SKM-1 treated with dmso at 0.1 percent for 144 hours (cell line): ENCODE measurements around the gene HPCAL1.
A peak's percentile ranks its signal among the peaks of the same experiment; 100 is the strongest.
"Not testable (repeated sequence)": the region's sequence is repeated elsewhere in the genome, so short reads cannot be mapped to it uniquely, and the experiment has no call there.

Experiments
- DNase-seq: peaks from one replicate; lab custom pipeline; 2025; ENCODE audit not compliant: unreplicated experiment; lab: John Stamatoyannopoulos, UW

HPCAL1 gene

GRCh38 chr2:10433947-10434885, 131.5 kb downstream of the HPCAL1 start:
- no peak for DNase-seq

DNA sequence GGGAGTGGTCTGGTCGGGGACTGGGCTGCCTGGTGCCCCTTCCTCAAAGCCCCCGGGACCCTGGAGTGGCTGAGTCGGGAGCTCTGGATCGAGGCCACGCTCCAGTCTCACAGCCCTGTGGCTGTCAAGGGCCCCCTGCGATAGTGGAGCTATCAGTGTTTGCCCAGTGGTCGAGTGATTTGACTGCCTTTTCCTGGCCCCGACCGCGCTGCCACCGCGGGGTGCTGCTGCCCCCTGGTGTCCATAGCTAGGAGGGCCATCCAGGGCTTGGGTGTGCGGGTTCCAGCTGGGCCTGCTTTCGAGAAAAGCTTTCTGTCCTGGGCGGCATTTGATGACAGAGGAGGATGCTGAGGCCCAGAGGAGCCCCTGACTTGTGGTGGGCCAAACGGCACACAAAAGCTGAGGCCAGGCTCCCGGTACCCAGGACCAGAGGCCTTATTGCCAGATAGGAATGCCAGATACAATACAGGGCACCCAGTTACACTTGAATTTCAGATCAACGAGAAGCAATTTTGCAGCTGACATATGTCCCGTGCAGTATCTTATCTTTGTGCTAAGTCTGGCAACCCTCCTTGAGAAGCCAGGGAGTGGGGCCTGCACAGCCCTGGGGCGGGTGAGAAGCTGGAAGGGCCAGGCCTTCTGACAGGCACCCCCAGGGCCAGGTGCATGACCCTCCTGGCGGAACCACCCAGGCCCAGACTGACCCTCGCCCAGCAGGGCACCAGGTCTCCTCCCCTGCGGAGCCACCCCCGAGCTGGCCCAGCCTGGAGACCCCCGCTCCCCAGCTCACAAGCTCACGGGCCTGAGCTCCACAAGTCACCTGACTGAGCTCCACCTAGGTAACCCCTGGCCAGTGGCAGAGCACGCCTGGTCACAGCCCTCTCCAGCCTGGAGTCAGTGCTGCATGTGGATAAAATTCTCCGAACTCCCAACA, 132.4 kb downstream of the HPCAL1 start:
- peak; percentile 80 for DNase-seq

GRCh38 chr2:10435820-10436204, 133.1 kb downstream of the HPCAL1 start:
- DNase-seq = no peak

- DNase-seq = no peak
Observed at GRCh38 chr2:10436583-10437110, 133.9 kb downstream of the HPCAL1 start.

- DNase-seq = no peak
Observed at GRCh38 chr2:10437806-10438205, 135.1 kb downstream of the HPCAL1 start.

GRCh38 chr2:10438688-10439087, 136.0 kb downstream of the HPCAL1 start:
- no peak for DNase-seq

GRCh38 chr2:10439185-10439879, 136.6 kb downstream of the HPCAL1 start:
- no peak for DNase-seq

- no peak for DNase-seq
Observed at GRCh38 chr2:10439971-10440370, 137.3 kb downstream of the HPCAL1 start.

- DNase-seq = no peak
Observed at GRCh38 chr2:10440736-10441135, 138.0 kb downstream of the HPCAL1 start.

GRCh38 chr2:10441948-10442347, 139.2 kb downstream of the HPCAL1 start:
- DNase-seq = no peak

- not testable (repeated sequence) for DNase-seq
Observed at GRCh38 chr2:10442469-10443126, 139.9 kb downstream of the HPCAL1 start.

DNA sequence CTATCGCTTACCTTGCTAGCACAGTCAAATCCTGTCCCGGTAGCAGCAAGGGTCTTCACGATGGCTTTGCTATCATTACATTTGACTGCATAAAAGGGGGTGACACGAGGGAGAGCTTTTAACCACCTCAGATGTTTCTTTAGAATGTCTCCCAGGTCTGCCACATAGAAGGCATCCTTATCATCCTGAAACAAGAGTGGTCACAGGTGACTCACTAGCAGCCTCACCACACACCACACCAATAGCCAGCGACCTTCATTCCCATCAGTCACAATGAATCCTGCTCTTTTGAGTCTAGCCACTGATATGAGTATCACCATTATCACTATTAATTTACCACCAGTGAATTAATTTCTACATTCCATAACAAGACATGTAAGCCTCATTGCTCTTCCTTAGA, 141.8 kb downstream of the HPCAL1 start:
- DNase-seq = no peak

GRCh38 chr2:10446631-10447030, 143.9 kb downstream of the HPCAL1 start:
- DNase-seq = no peak

GRCh38 chr2:10447300-10447894, 144.7 kb downstream of the HPCAL1 start:
- DNase-seq = no peak

- peak; percentile 94 for DNase-seq
Observed at GRCh38 chr2:10447895-10448575, 145.3 kb downstream of the HPCAL1 start, which contains the start of gene ODC1. Gene ODC1 (minus strand): TSS chr2:10448327. CDS start chr2:10445032, 3,295 bp downstream.

- DNase-seq = peak; percentile 94
Observed at GRCh38 chr2:10448576-10449485, 146.1 kb downstream of the HPCAL1 start.

GRCh38 chr2:10449486-10449831, 146.8 kb downstream of the HPCAL1 start:
- no peak for DNase-seq
